ENCODE data around the gene COQ10A.

Gene COQ10A

GRCh38 chr12:56224954-56225353 is 41.8 kb upstream of the COQ10A start:
- Histone ChIP-seq H3K27me3 (ENCODE audit: insufficient read depth, low read length) (no peaks in the 10 kb centered on the region), H3K4me2 (ENCODE audit: low read length) (no peak overlapping the region), H3K9ac (ENCODE audit: low read length) (no peak overlapping the region), H2AFZ (ENCODE audit: insufficient read depth, low read length, poor library complexity) (no peak overlapping the region), H3K79me2 (ENCODE audit: control insufficient read depth, insufficient read depth, low read length, poor library complexity) (peaks cover 5% of the 10 kb centered on the region), H4K91ac (ENCODE audit: low read depth, low read length) (no peak overlapping the region), H3K4ac (ENCODE audit: low read depth, low read length) (no peak overlapping the region), H3K18ac (ENCODE audit: low read length) (no peak overlapping the region), H3K4me1 (ENCODE audit: control insufficient read depth in 1 of 2, insufficient read depth in 2 of 2, low read length in 2 of 2) (peaks cover 2 to 19% of the 10 kb centered on the region in 2 experiments), H4K12ac (ENCODE audit: low read depth, low read length) (no peak overlapping the region), H3K9me3 (ENCODE audit: insufficient read depth, low read depth, low read length) (peaks cover 3% of the 10 kb centered on the region), H3K23ac (ENCODE audit: low read length) (no peak overlapping the region), H4K8ac (ENCODE audit: low read depth, low read length) (no peak overlapping the region), H3K36me3 (ENCODE audit: control insufficient read depth in 1 of 2, insufficient read depth in 2 of 2, low read length in 2 of 2) (peaks cover 0 to 2% of the 10 kb centered on the region in 2 experiments), H3K79me1 (ENCODE audit: low read length) (peaks cover 15% of the 10 kb centered on the region), H3K27ac (ENCODE audit: low read depth, low read length) (no peak overlapping the region), H3K14ac (ENCODE audit: low read length) (no peak overlapping the region), H3K4me3 (ENCODE audit: low read depth, low read length) (no peak overlapping the region), H2BK12ac (ENCODE audit: low read length) (no peak overlapping the region), H2BK5ac (ENCODE audit: low read depth, low read length, poor library complexity) (no peak overlapping the region), H2BK120ac (ENCODE audit: insufficient read depth, low read length, poor library complexity) (no peak overlapping the region), H2AK5ac (ENCODE audit: low read length) (no peak overlapping the region)
- WGBS (ENCODE audit: extremely low coverage, insufficient coverage, insufficient read length): no CpG with 5 or more reads among the region's 11 CpGs
- no peak for DNase-seq

GRCh38 chr12:56229082-56229481 is 37.7 kb upstream of the COQ10A start:
- Histone ChIP-seq H2AFZ (ENCODE audit: insufficient read depth, low read length, poor library complexity) (no peak overlapping the region), H3K4me3 (ENCODE audit: low read depth, low read length) (no peak overlapping the region), H3K79me1 (ENCODE audit: low read length) (no peaks in the 10 kb centered on the region), H2BK12ac (ENCODE audit: low read length) (no peak overlapping the region), H3K27ac (ENCODE audit: low read depth, low read length) (no peak overlapping the region), H4K8ac (ENCODE audit: low read depth, low read length) (no peak overlapping the region), H3K23ac (ENCODE audit: low read length) (no peak overlapping the region), H3K4ac (ENCODE audit: low read depth, low read length) (no peak overlapping the region), H3K14ac (ENCODE audit: low read length) (no peak overlapping the region), H3K18ac (ENCODE audit: low read length) (no peak overlapping the region), H3K79me2 (ENCODE audit: control insufficient read depth, insufficient read depth, low read length, poor library complexity) (no peaks in the 10 kb centered on the region), H3K9ac (ENCODE audit: low read length) (no peak overlapping the region), H4K91ac (ENCODE audit: low read depth, low read length) (no peak overlapping the region), H4K12ac (ENCODE audit: low read depth, low read length) (no peak overlapping the region), H3K27me3 (ENCODE audit: insufficient read depth, low read length) (no peaks in the 10 kb centered on the region), H2BK120ac (ENCODE audit: insufficient read depth, low read length, poor library complexity) (no peak overlapping the region), H2AK5ac (ENCODE audit: low read length) (no peak overlapping the region), H3K36me3 (ENCODE audit: control insufficient read depth in 1 of 2, insufficient read depth in 2 of 2, low read length in 2 of 2) (peaks cover 0 to 2% of the 10 kb centered on the region in 2 experiments), H2BK5ac (ENCODE audit: low read depth, low read length, poor library complexity) (no peak overlapping the region), H3K4me2 (ENCODE audit: low read length) (no peak overlapping the region), H3K9me3 (ENCODE audit: insufficient read depth, low read depth, low read length) (no peaks in the 10 kb centered on the region), H3K4me1 (ENCODE audit: control insufficient read depth in 1 of 2, insufficient read depth in 2 of 2, low read length in 2 of 2) (peaks cover 0 to 4% of the 10 kb centered on the region in 2 experiments)
- no peak for DNase-seq
- WGBS (ENCODE audit: extremely low coverage, insufficient coverage, insufficient read length): no CpG with 5 or more reads among the region's 7 CpGs

DNA sequence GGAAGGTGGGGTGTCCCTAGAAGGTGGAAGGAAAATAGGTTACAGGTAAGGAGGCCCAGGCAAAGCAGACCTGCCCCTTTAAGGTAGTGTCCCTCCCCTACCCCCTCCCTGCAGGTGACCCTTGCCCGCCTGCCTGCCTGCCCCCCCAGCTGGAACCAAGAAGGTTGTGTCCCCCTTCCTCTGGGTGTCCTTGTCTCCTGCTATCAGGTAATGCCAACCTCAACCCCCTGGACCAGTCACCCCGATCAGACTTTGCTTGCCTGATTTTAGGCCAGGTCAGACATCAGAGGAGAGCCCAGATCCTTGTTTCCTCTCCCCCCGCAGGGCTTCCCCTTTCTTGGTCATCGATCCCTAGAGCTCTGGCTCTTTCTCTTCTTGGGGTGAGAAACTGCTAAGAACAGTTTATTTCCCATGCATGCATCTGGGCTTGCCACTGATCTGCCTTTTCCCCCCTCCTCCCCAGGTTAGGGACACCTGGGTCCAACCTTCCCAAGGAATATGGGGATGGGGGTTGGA is 36.8 kb upstream of the COQ10A start, which contains the start of gene SLC39A5:
Gene SLC39A5, plus strand, starts transcription at position 136 of the 516 bp plus-strand sequence. CDS start 1,224 bp downstream, outside the sequence.
- Histone ChIP-seq H3K14ac (ENCODE audit: low read length) (no peak within 1 kb of the TSS), H4K91ac (ENCODE audit: low read depth, low read length) (no peak within 1 kb of the TSS), H4K12ac (ENCODE audit: low read depth, low read length) (no peak within 1 kb of the TSS), H2BK5ac (ENCODE audit: low read depth, low read length, poor library complexity) (no peak within 1 kb of the TSS), H3K27ac (ENCODE audit: low read depth, low read length) (no peak within 1 kb of the TSS), H3K4me2 (ENCODE audit: low read length) (no peak within 1 kb of the TSS), H3K4ac (ENCODE audit: low read depth, low read length) (no peak within 1 kb of the TSS), H3K79me1 (ENCODE audit: low read length) (no peaks in the 10 kb centered on the region), H2BK120ac (ENCODE audit: insufficient read depth, low read length, poor library complexity) (no peak within 1 kb of the TSS), H3K79me2 (ENCODE audit: control insufficient read depth, insufficient read depth, low read length, poor library complexity) (no peaks in the 10 kb centered on the region), H4K8ac (ENCODE audit: low read depth, low read length) (no peak within 1 kb of the TSS), H3K27me3 (ENCODE audit: insufficient read depth, low read length) (no peaks in the 10 kb centered on the region), H2BK12ac (ENCODE audit: low read length) (no peak within 1 kb of the TSS), H2AK5ac (ENCODE audit: low read length) (no peak within 1 kb of the TSS), H3K18ac (ENCODE audit: low read length) (no peak within 1 kb of the TSS), H3K36me3 (ENCODE audit: control insufficient read depth in 1 of 2, insufficient read depth in 2 of 2, low read length in 2 of 2) (peaks cover 0 to 2% of the 10 kb centered on the region in 2 experiments), H3K4me1 (ENCODE audit: control insufficient read depth in 1 of 2, insufficient read depth in 2 of 2, low read length in 2 of 2) (no peaks in the 10 kb centered on the region), H2AFZ (ENCODE audit: insufficient read depth, low read length, poor library complexity) (no peak within 1 kb of the TSS), H3K9ac (ENCODE audit: low read length) (no peak within 1 kb of the TSS), H3K4me3 (ENCODE audit: low read depth, low read length) (no peak within 1 kb of the TSS), H3K23ac (ENCODE audit: low read length) (no peak within 1 kb of the TSS), H3K9me3 (ENCODE audit: insufficient read depth, low read depth, low read length) (no peaks in the 10 kb centered on the region)
- no CpG with 5 or more reads among the region's 4 CpGs for WGBS (ENCODE audit: extremely low coverage, insufficient coverage, insufficient read length)
- no peak for DNase-seq

DNA sequence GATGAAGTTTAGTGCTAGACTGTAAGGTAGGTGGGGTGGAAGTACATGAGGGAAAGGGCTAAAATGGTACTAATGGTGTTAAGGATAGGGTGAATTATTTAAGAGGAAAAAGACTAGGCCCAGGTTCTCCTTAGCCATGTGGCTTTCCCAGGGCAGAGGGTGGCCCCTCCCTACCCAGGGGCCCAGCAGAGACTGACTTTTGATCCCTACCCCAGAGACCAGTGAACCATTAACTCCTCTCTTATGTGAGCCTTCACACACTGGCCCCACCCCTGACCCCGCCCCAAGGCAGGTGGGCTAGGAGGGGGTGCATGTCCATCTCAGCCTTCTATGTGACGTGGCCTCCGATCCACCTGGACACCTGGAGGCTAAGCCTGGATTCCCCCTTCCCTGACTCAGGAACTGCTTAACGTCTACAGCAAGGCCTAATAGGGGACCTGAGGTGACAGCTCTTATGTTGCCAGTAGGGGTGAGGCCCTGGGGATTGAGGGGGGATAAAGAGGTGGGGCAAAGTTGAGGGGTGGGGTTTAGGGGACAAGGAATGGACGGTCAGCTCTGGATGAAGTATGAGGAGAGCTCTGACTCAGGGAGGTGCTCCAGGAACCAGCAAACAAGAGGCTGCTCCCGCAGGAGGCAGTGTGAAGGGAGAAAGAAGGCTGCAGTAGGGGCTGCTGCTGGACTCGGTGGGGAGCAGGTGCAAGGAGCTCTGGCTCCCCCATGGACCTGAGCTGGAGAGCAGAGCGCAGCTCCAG is 36.1 kb upstream of the COQ10A start:
- no peak overlapping the region for H4K12ac ChIP-seq (ENCODE audit: low read depth, low read length)
- H2BK5ac ChIP-seq (ENCODE audit: low read depth, low read length, poor library complexity): no peak overlapping the region
- no peak overlapping the region for H3K4ac ChIP-seq (ENCODE audit: low read depth, low read length)
- H2AK5ac ChIP-seq (ENCODE audit: low read length): no peak overlapping the region
- H4K91ac ChIP-seq (ENCODE audit: low read depth, low read length): no peak overlapping the region
- no peaks in the 10 kb centered on the region for H3K79me2 ChIP-seq (ENCODE audit: control insufficient read depth, insufficient read depth, low read length, poor library complexity)
- no peak overlapping the region for H2AFZ ChIP-seq (ENCODE audit: insufficient read depth, low read length, poor library complexity)
- H3K27me3 ChIP-seq (ENCODE audit: insufficient read depth, low read length): no peaks in the 10 kb centered on the region
- WGBS (ENCODE audit: extremely low coverage, insufficient coverage, insufficient read length): no CpG with 5 or more reads among the region's 8 CpGs
- no peak overlapping the region for H3K14ac ChIP-seq (ENCODE audit: low read length)
- H3K4me1 ChIP-seq (ENCODE audit: control insufficient read depth in 1 of 2, insufficient read depth in 2 of 2, low read length in 2 of 2): no peaks in the 10 kb centered on the region
- peaks cover 0 to 2% of the 10 kb centered on the region in 2 experiments for H3K36me3 ChIP-seq (ENCODE audit: control insufficient read depth in 1 of 2, insufficient read depth in 2 of 2, low read length in 2 of 2)
- H3K18ac ChIP-seq (ENCODE audit: low read length): no peak overlapping the region
- H2BK120ac ChIP-seq (ENCODE audit: insufficient read depth, low read length, poor library complexity): no peak overlapping the region
- H3K9ac ChIP-seq (ENCODE audit: low read length): no peak overlapping the region
- H3K4me3 ChIP-seq (ENCODE audit: low read depth, low read length): no peak overlapping the region
- H3K9me3 ChIP-seq (ENCODE audit: insufficient read depth, low read depth, low read length): no peaks in the 10 kb centered on the region
- H2BK12ac ChIP-seq (ENCODE audit: low read length): no peak overlapping the region
- H3K79me1 ChIP-seq (ENCODE audit: low read length): no peaks in the 10 kb centered on the region
- H3K4me2 ChIP-seq (ENCODE audit: low read length): no peak overlapping the region
- H4K8ac ChIP-seq (ENCODE audit: low read depth, low read length): no peak overlapping the region
- no peak overlapping the region for H3K23ac ChIP-seq (ENCODE audit: low read length)
- H3K27ac ChIP-seq (ENCODE audit: low read depth, low read length): no peak overlapping the region
- DNase-seq: no peak

All from trophoblast cell (in vitro differentiated cells and primary cell).